A673 (cell line): ENCODE measurements around the gene IL23R. TPM values are rescaled to one million over a fixed set of nuclear protein-coding genes. Genes with fewer than 3 reads are reported as not detected.

Experiments
- BruUV-seq: library from RNA; stranded (reverse); fragments of 400-500 nt; replicated peaks from 2 replicates; lab custom pipeline; 2021; lab: Mats Ljungman, UMichigan
- CTCF ChIA-PET: fragments of 300-600 bp; sonication (Branson Sonifier 250); formaldehyde crosslinking; loops from one replicate; lab custom pipeline; 2022; ENCODE audit warnings: antibody characterized with exemption; lab: Charles Lee
- POLR2A ChIA-PET: fragments of 300-600 bp; sonication (Branson Sonifier 250); formaldehyde crosslinking; loops from one replicate; lab custom pipeline; 2022; ENCODE audit warnings: antibody characterized with exemption; ENCODE audit not compliant: low non-redundant PET; lab: Charles Lee
- DNase-seq: peaks from one replicate; pipeline ENCODE4 v3.0.0-alpha.2; 2015; ENCODE audit warnings: low spot score
- H3K27ac ChIP-seq: fragments of 200-600 bp; sonication (generic); 2 replicates; pipeline ENCODE4 v1.5.1; 2016; ENCODE audit warnings: mixed run types, low read depth, mild to moderate bottlenecking, mixed read lengths, antibody characterized with exemption, low read length; ENCODE audit not compliant: poor library complexity, severe bottlenecking
- H3K27me3 ChIP-seq: fragments of 200-600 bp; sonication (generic); replicated peaks from 2 replicates; pipeline ENCODE4 v1.6.1; 2017; ENCODE audit warnings: mixed run types, low read depth, mild to moderate bottlenecking, mixed read lengths, antibody characterized with exemption, low read length; ENCODE audit not compliant: insufficient read depth, poor library complexity
- H3K36me3 ChIP-seq: fragments of 200-600 bp; sonication (generic); 2 replicates; pipeline ENCODE4 v1.6.1; 2016; ENCODE audit warnings: mixed run types, mild to moderate bottlenecking, mixed read lengths, antibody characterized with exemption, low read length; ENCODE audit not compliant: insufficient read depth, poor library complexity, severe bottlenecking
- H3K4me1 ChIP-seq: fragments of 200-600 bp; sonication (generic); 2 replicates; pipeline ENCODE4 v1.6.1; 2017; ENCODE audit warnings: mixed run types, mild to moderate bottlenecking, mixed read lengths, antibody characterized with exemption, low read length; ENCODE audit not compliant: insufficient read depth, poor library complexity, severe bottlenecking
- H3K4me3 ChIP-seq: fragments of 200-600 bp; sonication (generic); 2 replicates; pipeline ENCODE4 v1.5.1; 2016; ENCODE audit warnings: low read depth, mixed run types, mild to moderate bottlenecking, mixed read lengths, low read length; ENCODE audit not compliant: poor library complexity, severe bottlenecking
- H3K9me3 ChIP-seq: fragments of 200-600 bp; sonication (generic); 2 replicates; pipeline ENCODE4 v1.6.1; 2016; ENCODE audit warnings: mixed run types, low read depth, mild to moderate bottlenecking, mixed read lengths, antibody characterized with exemption, low read length; ENCODE audit not compliant: poor library complexity, severe bottlenecking
- CTCF ChIP-seq: fragments of 300-800, 200-600 bp; sonication (generic); conservative IDR thresholded peaks from 2 replicates; pipeline ENCODE4 v1.5.1; 2017; ENCODE audit warnings: low read depth, mild to moderate bottlenecking, antibody characterized with exemption, low read length, moderate library complexity, mixed read lengths
- EZH2 ChIP-seq: fragments of 200-600 bp; sonication (generic); IDR thresholded peaks from 2 replicates; pipeline ENCODE4 v1.6.1; 2017; ENCODE audit warnings: borderline replicate concordance, low read depth, mild to moderate bottlenecking, mixed read lengths, antibody characterized with exemption, low read length; ENCODE audit not compliant: poor library complexity, severe bottlenecking
- intact Hi-C: fragments of 100-400 bp; cut with micrococcal nuclease; formaldehyde crosslinking; loops from one replicate; pipeline ENCODE4 v1.10.0; 2022; ENCODE audit not compliant: unreplicated experiment
- total RNA-seq: library from RNA; stranded (reverse); gene quantifications from 2 replicates; pipeline ENCODE4 v1.2.3, GENCODE V29; 2021

Gene IL23R
- total RNA-seq, 1 experiment from 2014 or later = not detected

GRCh38 chr1:67299296-67299695 is 133.0 kb downstream of the IL23R start:
- TF ChIP-seq CTCF = no peak
- TF ChIP-seq EZH2 = no peak
- DNase-seq = no peak
- BruUV-seq = no TSS peak
- Histone ChIP-seq H3K4me1 (no peaks in the 10 kb centered on the region), H3K27me3 (no peaks in the 10 kb centered on the region), H3K9me3 (no peaks in the 10 kb centered on the region), H3K36me3 (no peaks in the 10 kb centered on the region), H3K27ac (no peak overlapping the region), H3K4me3 (no peak overlapping the region)
- intact Hi-C loops = no loop called here
- ChIA-PET CTCF (no interaction called here), POLR2A (no interaction called here)

- Histone ChIP-seq H3K4me1 (no peaks in the 10 kb centered on the region), H3K27me3 (no peaks in the 10 kb centered on the region), H3K4me3 (no peak overlapping the region), H3K27ac (no peak overlapping the region), H3K36me3 (no peaks in the 10 kb centered on the region), H3K9me3 (no peaks in the 10 kb centered on the region)
- CTCF ChIA-PET = no interaction called here
- intact Hi-C loops = no loop called here
- POLR2A ChIA-PET = no interaction called here
- DNase-seq = no peak
- TF ChIP-seq EZH2 = no peak
- TF ChIP-seq CTCF = no peak
- no TSS peak for BruUV-seq
Measured at GRCh38 chr1:67300561-67300960, 134.3 kb downstream of the IL23R start.

GRCh38 chr1:67304023-67304422 is 137.8 kb downstream of the IL23R start:
- BruUV-seq = no TSS peak
- ChIA-PET POLR2A (no interaction called here), CTCF (no interaction called here)
- Histone ChIP-seq H3K4me1 (peaks cover 4% of the 10 kb centered on the region), H3K36me3 (no peaks in the 10 kb centered on the region), H3K27ac (no peak overlapping the region), H3K4me3 (no peak overlapping the region), H3K27me3 (peaks cover 3% of the 10 kb centered on the region), H3K9me3 (no peaks in the 10 kb centered on the region)
- TF ChIP-seq CTCF = no peak
- no peak for TF ChIP-seq EZH2
- no peak for DNase-seq
- intact Hi-C loops = no loop called here
